Measurements from ENCODE around the gene GMEB2. TPM values are rescaled to one million over a fixed set of nuclear protein-coding genes. Genes with fewer than 3 reads are reported as not detected.

The GMEB2 gene
- total RNA-seq, 3 donors from 2014 or later: 6.6 to 11.0 (median 10.2) TPM

- no peak for TF ChIP-seq CTCF (IDR thresholded peaks at IDR 0.05)
- no peak for TF ChIP-seq POLR2A (IDR thresholded peaks at IDR 0.05)
- TF ChIP-seq POLR2AphosphoS5 (IDR thresholded peaks at IDR 0.05): no peak
- Histone ChIP-seq H3K9me3 (no peaks in the 10 kb centered on the region), H3K27me3 (no peaks in the 10 kb centered on the region), H3K27ac (no peak overlapping the region), H3K4me1 (no peaks in the 10 kb centered on the region), H3K4me3 (no peak overlapping the region), H3K36me3 (no peaks in the 10 kb centered on the region)
- no peak for DNase-seq (ENCODE audit: low spot score in 2 of 2)
- intact Hi-C loops (cut with DNase I; ENCODE audit: low total_unique reads): no loop called here
Measured at GRCh38 chr20:63585616-63586565, 41.0 kb downstream of the GMEB2 start.

GRCh38 chr20:63582382-63583063 is 44.4 kb downstream of the GMEB2 start:
- no peak for DNase-seq (ENCODE audit: low spot score in 2 of 2)
- Histone ChIP-seq H3K36me3 (no peaks in the 10 kb centered on the region), H3K9me3 (no peaks in the 10 kb centered on the region), H3K27ac (peak overlapping the region in 1 of 2 donors; percentile 63), H3K4me3 (peak overlapping the region in 1 of 3 donors; percentile 37), H3K27me3 (no peaks in the 10 kb centered on the region), H3K4me1 (no peaks in the 10 kb centered on the region)
- TF ChIP-seq POLR2AphosphoS5 (IDR thresholded peaks at IDR 0.05): no peak
- no peak for TF ChIP-seq POLR2A (IDR thresholded peaks at IDR 0.05)
- no peak for TF ChIP-seq CTCF (IDR thresholded peaks at IDR 0.05)
- intact Hi-C loops (cut with DNase I; ENCODE audit: low total_unique reads): no loop called here

GRCh38 chr20:63580796-63581461 is 46.0 kb downstream of the GMEB2 start:
- Histone ChIP-seq H3K36me3 (no peaks in the 10 kb centered on the region), H3K4me1 (no peaks in the 10 kb centered on the region), H3K9me3 (no peaks in the 10 kb centered on the region), H3K27me3 (no peaks in the 10 kb centered on the region), H3K4me3 (no peak overlapping the region), H3K27ac (no peak overlapping the region)
- TF ChIP-seq POLR2A (IDR thresholded peaks at IDR 0.05): no peak
- TF ChIP-seq CTCF (IDR thresholded peaks at IDR 0.05): peak in 2 of 3 donors; percentile 38 to 43
- intact Hi-C loops (cut with DNase I; ENCODE audit: low total_unique reads): no loop called here
- DNase-seq (ENCODE audit: low spot score in 2 of 2): peak in 1 of 2 donors; percentile 80

GRCh38 chr20:63579017-63579694 is 47.7 kb downstream of the GMEB2 start:
- no peaks in the 10 kb centered on the region for H3K4me1 ChIP-seq
- no peaks in the 10 kb centered on the region for H3K27me3 ChIP-seq
- H3K9me3 ChIP-seq: no peaks in the 10 kb centered on the region
- no peak overlapping the region for H3K4me3 ChIP-seq
- DNase-seq (ENCODE audit: low spot score in 2 of 2): no peak
- TF ChIP-seq POLR2AphosphoS5 (IDR thresholded peaks at IDR 0.05) (no peak), CTCF (IDR thresholded peaks at IDR 0.05) (no peak), POLR2A (IDR thresholded peaks at IDR 0.05) (no peak)
- H3K27ac ChIP-seq: no peak overlapping the region
- H3K36me3 ChIP-seq: no peaks in the 10 kb centered on the region
- intact Hi-C loops (cut with DNase I; ENCODE audit: low total_unique reads): no loop called here
